DOHH2 (cell line): ENCODE results near the gene KCNK7.

ENCODE experiments used
- H3F3A ChIP-seq: fragments of 200-600 bp; sonication (generic), shearing (Covaris generic); 2 replicates; pipeline ENCODE4 v1.6.0; 2016; ENCODE audit warnings: antibody characterized with exemption, mild to moderate bottlenecking; ENCODE audit not compliant: control insufficient read depth, insufficient read depth
- H3K27ac ChIP-seq: fragments of 200-600 bp; sonication (generic); 2 replicates; pipeline ENCODE4 v1.5.1; 2014; ENCODE audit warnings: low read depth, mild to moderate bottlenecking, low read length, moderate library complexity
- H3K27me3 ChIP-seq: fragments of 200-600 bp; sonication (generic); 2 replicates; pipeline ENCODE4 v1.6.1; 2014; ENCODE audit warnings: mild to moderate bottlenecking, low read length, mixed read lengths; ENCODE audit not compliant: control insufficient read depth
- H3K36me3 ChIP-seq: fragments of 200-600 bp; sonication (generic); 2 replicates; pipeline ENCODE4 v1.6.1; 2014; ENCODE audit warnings: mild to moderate bottlenecking, low read length, moderate library complexity, mixed read lengths; ENCODE audit not compliant: control insufficient read depth
- H3K4me1 ChIP-seq: fragments of 200-600 bp; sonication (generic); 2 replicates; pipeline ENCODE4 v1.6.1; 2014; ENCODE audit warnings: mild to moderate bottlenecking, low read length, mixed read lengths; ENCODE audit not compliant: control insufficient read depth
- H3K4me2 ChIP-seq: fragments of 200-600 bp; sonication (generic); 2 replicates; pipeline ENCODE4 v1.6.0; 2014; ENCODE audit warnings: mild to moderate bottlenecking, low read length, moderate library complexity
- H3K4me3 ChIP-seq: fragments of 200-600 bp; sonication (generic); 2 replicates; pipeline ENCODE4 v1.5.1; 2014; ENCODE audit warnings: mild to moderate bottlenecking, low read length, mixed read lengths
- H3K79me2 ChIP-seq: fragments of 200-600 bp; sonication (generic); 2 replicates; pipeline ENCODE4 v1.6.1; 2014; ENCODE audit warnings: mild to moderate bottlenecking, low read length, mixed read lengths; ENCODE audit not compliant: control insufficient read depth
- H3K9me2 ChIP-seq: fragments of 200-600 bp; sonication (generic); replicated peaks from 2 replicates; pipeline ENCODE4 v1.6.1; 2014; ENCODE audit warnings: mild to moderate bottlenecking, low read length, mixed read lengths; ENCODE audit not compliant: control insufficient read depth
- H3K9me3 ChIP-seq: fragments of 200-600 bp; sonication (generic); 2 replicates; pipeline ENCODE4 v1.6.1; 2014; ENCODE audit warnings: antibody characterized with exemption, low read length, mixed read lengths; ENCODE audit not compliant: control insufficient read depth, insufficient read depth
- H4K20me1 ChIP-seq: fragments of 200-600 bp; sonication (generic); 2 replicates; pipeline ENCODE4 v1.6.0; 2014; ENCODE audit warnings: low read depth, mild to moderate bottlenecking, antibody characterized with exemption, low read length, moderate library complexity; ENCODE audit not compliant: control insufficient read depth, insufficient read depth
- CTCF ChIP-seq: fragments of 200-600 bp; sonication (generic); IDR thresholded peaks from one replicate; pipeline ENCODE4 v1.5.1; 2014; ENCODE audit warnings: antibody characterized with exemption, mild to moderate bottlenecking, low read depth, low read length; ENCODE audit not compliant: poor library complexity, severe bottlenecking
- EZH2phosphoT487 ChIP-seq: fragments of 200-600 bp; sonication (generic); IDR thresholded peaks from 2 replicates; pipeline ENCODE4 v1.6.1; 2017; ENCODE audit warnings: borderline replicate concordance, mild to moderate bottlenecking, antibody characterized with exemption, low read length, moderate library complexity, mixed read lengths

KCNK7 gene

GRCh38 chr11:65609665-65610064 lies 14.1 kb upstream of the KCNK7 start:
- H3K4me2 ChIP-seq, result no peak overlapping the region
- H3K4me1 ChIP-seq, result peaks cover 32% of the 10 kb centered on the region
- no peak for TF ChIP-seq EZH2phosphoT487
- TF ChIP-seq CTCF, result no peak
- H3K27me3 ChIP-seq, result no peaks in the 10 kb centered on the region
- no peak overlapping the region for H3K27ac ChIP-seq
- no peaks in the 10 kb centered on the region; the same call in 1 of the 2 replicates for H3F3A ChIP-seq
- H3K36me3 ChIP-seq, result peaks cover 60% of the 10 kb centered on the region
- H4K20me1 ChIP-seq, result no peaks in the 10 kb centered on the region
- no peak overlapping the region for H3K4me3 ChIP-seq
- no peaks in the 10 kb centered on the region for H3K9me3 ChIP-seq
- H3K79me2 ChIP-seq, result peaks cover 48% of the 10 kb centered on the region
- H3K9me2 ChIP-seq, result no peaks in the 10 kb centered on the region

- no peaks in the 10 kb centered on the region for H3F3A ChIP-seq
- H3K4me1 ChIP-seq, result peaks cover 32% of the 10 kb centered on the region
- H3K4me3 ChIP-seq, result no peak overlapping the region
- peaks cover 44% of the 10 kb centered on the region for H3K79me2 ChIP-seq
- no peaks in the 10 kb centered on the region for H3K9me3 ChIP-seq
- no peak overlapping the region for H3K27ac ChIP-seq
- H3K4me2 ChIP-seq, result no peak overlapping the region
- H3K27me3 ChIP-seq, result no peaks in the 10 kb centered on the region
- H4K20me1 ChIP-seq, result no peaks in the 10 kb centered on the region
- no peaks in the 10 kb centered on the region for H3K9me2 ChIP-seq
- TF ChIP-seq EZH2phosphoT487 (no peak), CTCF (no peak)
- peaks cover 64% of the 10 kb centered on the region for H3K36me3 ChIP-seq
These were observed 13.6 kb upstream of the KCNK7 start for GRCh38 chr11:65609229-65609628.

GRCh38 chr11:65607614-65608426 lies 12.2 kb upstream of the KCNK7 start:
- no peak overlapping the region for H3K4me3 ChIP-seq
- H3K27ac ChIP-seq, result no peak overlapping the region
- H3K4me1 ChIP-seq, result peaks cover 34% of the 10 kb centered on the region

More at GRCh38 chr11:65607614-65608426, 12.2 kb upstream of the KCNK7 start:
- TF ChIP-seq EZH2phosphoT487 (no peak), CTCF (no peak)
- H3K9me2 ChIP-seq, result no peaks in the 10 kb centered on the region
- H4K20me1 ChIP-seq, result no peaks in the 10 kb centered on the region
- no peaks in the 10 kb centered on the region for H3K27me3 ChIP-seq
- H3F3A ChIP-seq, result no peaks in the 10 kb centered on the region
- H3K9me3 ChIP-seq, result no peaks in the 10 kb centered on the region
- H3K36me3 ChIP-seq, result peaks cover 68% of the 10 kb centered on the region
- no peak overlapping the region for H3K4me2 ChIP-seq
- H3K79me2 ChIP-seq, result peaks cover 30% of the 10 kb centered on the region
